GM19467 (cell line): ENCODE results near the gene UBE2S.

ENCODE experiments used
- ATAC-seq: cut with Tn5 transposase; IDR thresholded peaks from one replicate; pipeline ENCODE4 v1.9.1; 2021; ENCODE audit warnings: mild to moderate bottlenecking, moderate library complexity; ENCODE audit not compliant: unreplicated experiment

The UBE2S gene

GRCh38 chr19:55384920-55385723, 22.5 kb downstream of the UBE2S start:
- ATAC-seq = peak; percentile 50

DNA sequence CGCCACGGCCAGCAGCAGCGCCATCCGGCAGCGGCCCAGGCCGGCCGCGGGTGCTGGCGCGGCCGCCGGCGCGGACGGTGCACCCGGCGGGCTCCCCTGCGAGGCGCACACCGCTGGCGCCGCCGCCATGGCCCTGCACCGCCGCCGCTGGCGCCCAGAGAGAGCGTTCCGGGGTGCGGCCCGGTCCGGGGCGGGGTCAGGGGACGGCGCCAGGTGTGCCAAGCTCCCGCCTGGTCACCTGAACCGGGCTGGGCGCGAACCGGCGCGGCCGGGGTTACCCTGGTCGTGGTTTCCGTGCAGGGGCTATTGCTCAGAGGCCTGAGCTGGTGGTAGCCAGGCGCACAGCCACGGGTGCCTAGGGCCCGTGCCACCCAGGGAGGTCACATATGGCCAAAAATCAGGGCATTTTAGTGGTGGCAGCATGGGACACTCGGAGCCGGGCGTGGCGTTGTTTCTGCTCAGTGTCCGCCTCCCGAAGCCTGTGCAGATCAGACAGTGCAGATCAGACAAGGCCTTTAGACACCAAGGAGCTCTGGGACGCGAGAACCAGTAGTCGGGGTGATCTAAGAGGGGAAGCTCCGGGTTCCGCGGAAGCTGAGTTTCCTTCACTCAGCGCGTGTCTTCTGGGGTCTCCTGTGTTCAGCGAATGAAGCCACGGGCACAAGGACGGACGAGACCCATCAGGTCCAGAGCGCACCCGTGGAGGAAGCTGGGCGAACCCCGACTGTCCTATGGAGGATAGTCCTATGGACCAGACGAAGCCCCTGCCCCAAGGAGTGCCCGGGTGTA, 23.3 kb downstream of the UBE2S start, which contains the start of gene TMEM238:
Gene TMEM238 (minus strand): TSS at position 162 of the 789 bp plus-strand sequence. CDS start 33 bp downstream, at position 129.
- ATAC-seq = no peak

DNA sequence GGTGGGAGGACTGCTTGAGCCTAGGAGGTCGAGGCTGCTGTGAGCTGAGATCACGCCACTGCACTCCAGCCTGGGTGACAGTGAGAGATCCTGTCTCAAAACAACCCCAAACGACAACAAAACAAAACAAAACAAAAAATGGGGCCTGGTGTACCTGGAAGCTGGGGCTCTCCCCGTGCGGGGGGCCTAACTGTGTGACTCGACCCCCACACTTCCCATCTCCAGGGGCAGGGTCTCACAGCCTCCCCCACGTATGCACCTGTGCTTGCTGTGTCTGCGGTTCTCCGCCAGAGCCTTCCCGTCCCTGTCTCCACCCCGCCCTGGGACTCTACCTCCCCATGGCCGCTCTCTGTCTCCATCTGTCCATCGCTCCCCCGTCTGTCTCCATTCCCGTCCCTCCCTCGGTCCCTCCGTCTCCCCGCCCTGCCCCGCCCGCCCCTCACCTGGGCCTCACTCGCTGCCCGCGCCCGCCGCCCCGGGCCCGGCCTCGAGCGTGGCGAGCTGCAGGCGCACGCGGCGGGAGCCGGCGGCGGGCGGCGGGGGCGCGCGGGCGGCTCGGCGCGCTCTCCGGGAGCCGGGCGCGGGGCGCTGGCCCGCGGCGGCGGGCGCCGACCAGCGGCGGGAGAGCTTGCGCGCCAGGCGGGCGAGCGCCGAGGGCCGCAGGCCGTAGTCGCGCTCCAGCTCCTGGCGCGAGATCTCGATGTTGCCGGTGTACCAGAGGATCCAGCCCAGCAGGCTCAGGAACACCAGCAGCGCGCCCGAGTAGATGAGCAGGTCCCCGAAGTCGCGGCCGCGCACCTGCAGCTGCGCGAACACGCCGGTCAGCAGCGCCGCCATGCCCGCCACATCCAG, 24.1 kb downstream of the UBE2S start:
- no peak for ATAC-seq

GRCh38 chr19:55382522-55383054, 25.0 kb downstream of the UBE2S start:
- ATAC-seq = no peak

DNA sequence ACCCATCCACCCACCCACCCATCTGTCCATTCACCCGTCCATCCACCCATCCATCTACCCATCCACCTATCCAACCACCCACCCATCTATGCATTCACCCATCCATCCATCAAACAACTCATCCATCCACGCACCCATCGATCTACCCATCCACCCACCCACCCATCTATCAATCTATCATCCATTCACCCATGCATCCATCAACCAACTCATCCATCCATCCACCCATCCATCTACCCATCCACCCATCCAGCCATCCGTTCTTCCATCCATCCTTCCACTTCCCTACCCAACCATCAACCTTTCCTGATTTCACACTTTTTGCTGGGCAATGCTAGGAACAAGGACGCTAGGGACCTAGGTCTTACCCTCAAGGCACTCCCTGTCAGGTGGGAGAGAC, 25.6 kb downstream of the UBE2S start:
- no peak for ATAC-seq

GRCh38 chr19:55379174-55379573, 28.4 kb downstream of the UBE2S start:
- no peak for ATAC-seq

- ATAC-seq = no peak
These were observed 30.0 kb downstream of the UBE2S start for GRCh38 chr19:55377356-55378131.

GRCh38 chr19:55376241-55376933, 31.2 kb downstream of the UBE2S start, which contains the start of gene TMEM190:
TSS of gene TMEM190 (plus strand) at chr19:55376826. CDS start at chr19:55376854, 28 bp downstream.
- no peak for ATAC-seq

- ATAC-seq = no peak
These were observed 33.4 kb downstream of the UBE2S start for GRCh38 chr19:55373993-55374757.

- ATAC-seq = no peak
These were observed 34.1 kb downstream of the UBE2S start for GRCh38 chr19:55373306-55373992.

GRCh38 chr19:55372316-55373081, 35.1 kb downstream of the UBE2S start:
- no peak for ATAC-seq

DNA sequence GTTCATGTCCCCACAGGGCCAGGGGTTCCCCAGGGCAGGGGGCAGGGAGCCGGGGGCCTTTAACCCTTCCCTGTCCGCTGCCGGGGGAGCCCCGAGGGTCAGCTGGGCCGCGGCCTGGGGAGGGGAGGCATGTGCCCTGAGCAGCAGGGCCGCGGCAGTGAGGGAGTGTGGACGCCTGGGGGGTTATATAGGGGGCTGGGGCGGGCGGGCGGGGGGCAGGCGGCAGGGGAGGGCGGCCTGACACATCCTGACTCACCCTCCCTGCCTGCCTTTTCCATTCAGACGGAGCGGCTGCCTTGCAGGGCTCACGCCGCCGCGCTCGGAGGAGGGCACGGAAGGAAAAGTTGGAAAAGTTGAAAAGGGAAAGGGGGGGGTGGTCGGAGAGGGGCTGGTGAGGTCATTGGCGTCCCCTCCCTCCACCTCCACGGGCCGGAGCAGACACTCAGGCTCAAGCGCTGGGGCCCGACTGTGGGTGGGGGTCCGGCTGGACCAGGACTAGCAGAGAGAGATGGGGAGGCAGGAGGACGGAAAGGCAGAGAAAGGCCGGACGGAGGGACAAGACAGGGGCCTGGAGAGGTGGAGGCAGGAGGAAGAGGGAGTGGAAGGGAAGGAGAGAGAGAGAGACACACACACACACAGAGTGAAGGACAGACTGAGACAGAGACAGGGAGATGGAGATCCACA, 37.1 kb downstream of the UBE2S start, which contains the start of gene IL11:
Gene IL11 (minus strand): TSS at position 159 of the 684 bp plus-strand sequence. CDS start 153 bp downstream, at position 6.
- ATAC-seq = no peak

DNA sequence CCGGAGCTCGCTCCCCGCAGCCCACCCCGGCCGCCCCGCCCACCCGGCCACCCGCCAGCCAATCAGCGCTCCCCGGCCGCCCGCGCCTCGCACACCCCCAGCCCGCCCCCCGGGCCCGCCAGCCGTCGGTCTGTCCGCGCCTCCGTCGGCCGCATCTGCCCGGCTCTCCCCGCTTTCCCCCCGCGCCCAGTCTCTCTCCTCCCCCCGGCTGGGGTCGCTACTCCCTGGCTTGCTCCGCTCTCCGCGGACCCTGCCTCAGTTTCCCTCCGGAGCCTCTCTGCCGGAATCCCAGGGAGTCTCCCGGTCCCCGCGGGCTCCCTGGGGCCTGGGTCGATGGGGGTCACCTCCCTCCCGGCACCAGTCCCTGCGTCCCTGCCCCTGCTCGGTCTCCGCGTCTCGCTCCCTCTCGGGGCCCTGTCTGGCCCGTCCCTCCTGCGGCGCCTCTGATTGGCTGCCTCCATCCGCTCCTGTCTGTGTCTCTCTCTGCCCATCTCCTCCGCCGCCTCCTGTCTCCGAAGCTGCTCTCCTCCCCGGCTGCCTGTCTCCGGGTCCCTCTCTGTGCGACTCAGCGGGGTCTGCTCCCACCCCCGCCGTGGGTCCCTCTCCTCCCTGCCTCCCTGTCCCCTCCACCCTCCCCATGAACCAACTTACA, 37.8 kb downstream of the UBE2S start:
- no peak for ATAC-seq

- ATAC-seq = no peak
These were observed 38.7 kb downstream of the UBE2S start for GRCh38 chr19:55368701-55369563.

DNA sequence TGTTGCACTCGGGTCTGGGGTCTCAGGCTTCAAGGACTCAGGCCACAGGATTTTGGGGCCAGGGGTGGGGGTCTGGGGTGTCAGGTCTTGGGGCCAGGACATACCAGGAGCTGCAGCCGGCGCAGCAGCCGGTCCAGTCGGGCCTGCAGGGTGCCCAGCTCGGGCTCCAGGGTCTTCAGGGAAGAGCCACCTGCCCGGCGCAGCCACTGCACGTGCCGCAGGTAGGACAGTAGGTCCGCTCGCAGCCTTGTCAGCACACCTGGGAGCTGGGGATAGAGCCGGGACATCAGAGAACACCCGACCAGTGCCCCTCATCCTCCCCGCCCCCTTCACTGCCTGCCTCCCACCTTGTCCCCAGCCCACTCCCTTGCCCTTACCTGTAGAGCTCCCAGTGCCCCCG, 39.5 kb downstream of the UBE2S start:
- ATAC-seq = no peak
